AG09319 (cell line): ENCODE measurements around the gene ACTBL2.
"Not testable (repeated sequence)": the region's sequence is repeated elsewhere in the genome, so short reads cannot be mapped to it uniquely, and the experiment has no call there.

Experiments
- DNase-seq: peaks from one replicate; pipeline ENCODE4 v3.0.0-alpha.2; 2010; ENCODE audit warnings: low read depth; ENCODE audit errors: extremely low read depth
- TF ChIP-seq, protein P1 (sequence below): IDR thresholded peaks from 2 replicates; pipeline ENCODE4 v1.5.1; 2011; ENCODE audit warnings: low read depth, mild to moderate bottlenecking, inconsistent platforms, low read length, moderate library complexity

The ACTBL2 gene

DNA sequence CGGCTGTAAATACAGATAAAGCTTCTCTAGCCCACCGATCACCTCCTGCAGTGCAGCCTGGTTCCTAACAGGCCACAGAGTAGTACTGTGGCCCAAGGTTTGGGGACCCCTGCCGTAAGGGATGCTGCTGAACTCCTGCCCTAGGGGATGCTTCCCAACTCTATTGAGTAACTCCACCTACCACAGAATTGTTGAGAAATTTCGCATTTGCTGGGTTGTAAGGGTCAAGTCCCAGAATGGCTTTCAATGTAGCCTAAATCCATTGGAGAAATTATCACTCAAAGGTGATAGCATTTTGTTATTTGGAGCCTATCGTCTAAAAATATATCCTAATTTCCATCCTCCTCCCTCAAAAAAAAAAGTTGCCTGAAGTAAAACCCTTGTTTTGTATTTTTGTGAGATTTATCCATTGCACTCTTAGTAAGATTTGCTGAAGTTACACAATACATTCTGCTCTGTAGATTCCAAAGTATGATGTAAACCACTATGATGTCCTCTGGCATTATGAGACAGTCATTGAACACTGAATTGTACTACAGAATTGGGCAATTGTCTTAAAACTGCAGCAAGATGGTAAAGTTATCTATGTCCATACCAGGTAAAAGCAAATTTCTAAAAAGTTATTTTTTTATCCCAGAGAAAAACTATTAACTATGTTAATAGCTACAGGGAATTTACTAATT is 14.0 kb downstream of the ACTBL2 start:
- TF ChIP-seq, protein P1, sequence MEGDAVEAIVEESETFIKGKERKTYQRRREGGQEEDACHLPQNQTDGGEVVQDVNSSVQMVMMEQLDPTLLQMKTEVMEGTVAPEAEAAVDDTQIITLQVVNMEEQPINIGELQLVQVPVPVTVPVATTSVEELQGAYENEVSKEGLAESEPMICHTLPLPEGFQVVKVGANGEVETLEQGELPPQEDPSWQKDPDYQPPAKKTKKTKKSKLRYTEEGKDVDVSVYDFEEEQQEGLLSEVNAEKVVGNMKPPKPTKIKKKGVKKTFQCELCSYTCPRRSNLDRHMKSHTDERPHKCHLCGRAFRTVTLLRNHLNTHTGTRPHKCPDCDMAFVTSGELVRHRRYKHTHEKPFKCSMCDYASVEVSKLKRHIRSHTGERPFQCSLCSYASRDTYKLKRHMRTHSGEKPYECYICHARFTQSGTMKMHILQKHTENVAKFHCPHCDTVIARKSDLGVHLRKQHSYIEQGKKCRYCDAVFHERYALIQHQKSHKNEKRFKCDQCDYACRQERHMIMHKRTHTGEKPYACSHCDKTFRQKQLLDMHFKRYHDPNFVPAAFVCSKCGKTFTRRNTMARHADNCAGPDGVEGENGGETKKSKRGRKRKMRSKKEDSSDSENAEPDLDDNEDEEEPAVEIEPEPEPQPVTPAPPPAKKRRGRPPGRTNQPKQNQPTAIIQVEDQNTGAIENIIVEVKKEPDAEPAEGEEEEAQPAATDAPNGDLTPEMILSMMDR, result no peak
- peak; percentile 31 for DNase-seq

DNA sequence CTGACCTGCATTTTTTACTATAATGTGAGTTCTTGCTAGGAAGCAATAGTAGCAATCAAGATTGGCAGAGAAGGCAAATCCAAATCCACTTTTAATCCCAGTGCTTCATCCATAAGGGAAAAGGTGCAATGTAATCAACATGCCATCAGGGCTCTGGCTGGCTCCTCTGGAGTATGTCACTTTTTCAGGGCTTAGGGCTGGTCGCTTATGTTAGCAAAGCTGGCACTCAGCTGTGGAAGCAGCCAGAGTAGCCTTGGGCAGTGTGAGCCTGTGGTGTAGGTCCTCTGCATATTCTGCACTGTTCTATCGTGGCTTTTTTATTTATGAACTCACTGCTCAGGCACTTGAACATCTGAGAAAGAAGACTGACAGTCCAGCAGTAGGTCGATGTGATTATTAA is 16.1 kb downstream of the ACTBL2 start:
- TF ChIP-seq, protein P1, result no peak
- no peak for DNase-seq

DNA sequence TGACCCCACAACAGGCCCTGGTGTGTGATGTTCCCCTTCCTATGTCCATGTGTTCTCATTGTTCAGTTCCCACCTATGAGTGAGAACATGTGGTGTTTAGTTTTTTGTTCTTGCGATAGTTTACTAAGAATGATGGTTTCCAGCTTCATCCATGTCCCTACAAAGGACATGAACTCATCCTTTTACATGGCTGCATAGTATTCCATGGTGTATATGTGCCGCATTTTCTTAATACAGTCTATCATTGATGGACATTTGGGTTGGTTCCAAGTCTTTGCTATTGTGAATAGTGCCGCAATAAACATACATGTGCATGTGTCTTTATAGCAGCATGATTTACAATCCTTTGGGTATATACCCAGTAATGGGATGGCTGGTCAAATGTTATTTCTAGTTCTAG is 22.6 kb downstream of the ACTBL2 start:
- DNase-seq, result not testable (repeated sequence)

DNA sequence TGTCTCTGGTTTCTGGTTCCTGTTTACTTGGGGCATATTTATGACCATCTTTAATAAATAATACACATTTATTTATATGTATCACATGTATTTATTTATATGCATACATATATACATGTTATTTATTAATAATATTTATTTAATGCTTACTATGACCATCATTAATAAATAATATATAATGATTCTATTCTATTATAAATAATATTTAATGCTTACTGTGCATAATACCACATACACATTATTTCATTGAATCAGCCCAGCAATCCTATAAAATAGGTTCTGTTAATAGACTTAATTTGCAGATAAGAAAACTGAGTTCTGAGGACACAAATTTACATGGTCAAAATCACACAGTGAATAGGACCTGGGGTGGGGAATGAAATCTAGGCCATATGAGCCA is 24.2 kb downstream of the ACTBL2 start:
- TF ChIP-seq, protein P1, result no peak

DNA sequence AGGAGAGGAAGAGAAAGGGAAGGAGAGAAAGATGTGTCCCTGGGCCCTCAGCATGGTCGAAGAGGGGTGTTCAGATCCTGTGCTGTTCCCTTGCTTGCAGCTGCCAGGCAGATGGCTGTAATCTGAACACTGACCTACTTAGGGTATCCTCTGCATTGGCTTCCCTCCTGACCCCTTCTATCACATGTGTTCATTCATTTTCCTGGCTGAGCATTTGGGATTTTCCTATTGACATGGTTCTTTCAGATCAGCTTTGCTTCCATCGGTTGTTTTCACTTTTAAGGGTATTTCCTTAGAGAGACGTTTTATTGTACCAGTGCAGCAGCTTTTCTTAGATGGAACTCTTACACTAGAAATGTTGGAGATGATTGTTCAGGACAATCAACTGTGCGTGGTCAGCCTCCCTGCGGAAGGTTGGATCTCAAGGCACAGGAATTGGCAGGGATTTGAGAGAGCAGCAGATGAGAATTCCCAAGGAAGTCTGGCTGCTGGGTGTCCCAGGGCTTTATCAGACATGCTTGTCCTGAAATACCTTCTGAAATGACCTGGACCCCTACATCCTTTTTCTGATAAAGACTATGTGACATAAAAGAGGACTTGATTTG is 26.0 kb downstream of the ACTBL2 start:
- TF ChIP-seq, protein P1, result no peak

More for the DNA sequence above, 24.2 kb downstream of the ACTBL2 start:
- DNase-seq, result no peak

DNA sequence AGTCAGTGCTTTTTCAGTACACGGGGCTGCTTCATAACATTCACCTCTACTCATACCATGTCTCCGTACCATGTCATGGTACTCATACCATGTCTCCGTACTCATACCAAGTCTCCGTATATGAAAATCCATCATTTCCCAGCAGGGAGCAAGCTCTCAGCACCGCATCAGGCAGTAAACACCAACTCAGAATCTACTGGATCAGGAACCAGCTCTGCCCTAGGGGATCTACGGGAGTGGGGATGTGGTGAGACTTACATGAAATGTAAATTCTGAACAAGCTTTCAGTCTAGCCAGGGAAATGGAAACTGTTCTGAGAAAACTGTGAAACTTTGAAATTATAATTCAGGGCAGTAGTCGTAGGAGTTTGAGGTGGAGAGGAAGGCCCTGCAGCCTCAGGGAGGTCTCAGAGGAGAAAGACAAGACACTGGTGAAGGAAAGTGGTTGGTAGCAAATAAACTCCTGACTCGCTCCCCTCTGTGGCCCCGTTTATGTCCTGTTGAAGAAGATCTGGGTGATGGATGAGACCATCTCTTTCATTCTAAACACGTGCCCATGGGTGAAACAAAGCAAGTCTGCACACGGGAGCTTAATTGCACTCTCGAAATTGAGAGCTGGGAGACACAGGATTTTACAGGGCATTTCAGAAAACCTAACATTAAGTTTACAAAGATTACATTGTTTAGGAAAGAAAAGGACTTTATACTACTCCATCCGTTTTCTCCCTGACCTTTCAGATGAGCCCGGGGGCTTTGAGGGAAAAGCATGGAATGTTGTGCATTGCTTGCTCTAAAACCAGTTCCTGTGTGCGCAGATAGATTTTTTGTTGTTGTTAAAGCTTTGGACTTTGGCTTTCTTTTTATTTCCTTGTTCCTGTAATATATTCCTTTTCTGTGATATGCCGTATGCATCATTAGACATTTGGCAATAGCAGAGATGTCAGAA is 26.8 kb downstream of the ACTBL2 start:
- TF ChIP-seq, protein P1, result no peak
- no peak for DNase-seq

More for the DNA sequence above, 26.0 kb downstream of the ACTBL2 start:
- DNase-seq, result no peak

DNA sequence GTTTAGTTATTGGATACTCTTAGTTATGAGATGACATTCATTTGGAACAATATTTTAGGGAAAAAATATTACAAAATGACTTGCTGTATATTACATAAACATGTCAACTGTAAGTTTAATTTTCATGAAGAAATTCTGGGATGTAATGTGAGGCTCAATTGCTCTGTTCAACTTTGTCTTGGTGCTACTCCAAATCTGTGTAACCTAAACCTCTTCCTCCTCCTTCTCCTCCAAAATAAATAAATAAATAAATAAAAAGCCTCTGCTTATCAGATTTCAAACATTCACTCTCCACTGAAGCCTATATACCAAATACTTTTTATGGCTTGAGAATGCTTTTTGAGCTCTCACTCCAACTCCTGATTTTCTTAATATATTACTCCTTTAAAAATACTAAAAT is 27.7 kb downstream of the ACTBL2 start:
- TF ChIP-seq, protein P1, result no peak
- DNase-seq, result no peak
